Keratinocyte (primary cell): ENCODE data around the gene TMEM53.

ENCODE experiments used
- EZH2 ChIP-seq: IDR thresholded peaks from one replicate; pipeline ENCODE4 v1.6.1; 2012; ENCODE audit warnings: inconsistent platforms, mild to moderate bottlenecking, low read length, moderate library complexity
- TF ChIP-seq, protein P1 (sequence below), 3 experiments: IDR thresholded peaks in 1 of 3; conservative IDR thresholded peaks in 1 of 3; optimal IDR thresholded peaks in 1 of 3; 2 replicates in 2 of 3; 3 replicates in 1 of 3; pipeline versions ENCODE3 to v1.5.1; 2011; ENCODE audit warnings: low read length in 3 of 3, mild to moderate bottlenecking in 3 of 3, moderate library complexity in 2 of 3, control low read depth in 1 of 3, inconsistent platforms in 1 of 3; ENCODE audit not compliant: insufficient read depth in 2 of 3; ENCODE audit errors: extremely low read depth in 1 of 3

DNA sequence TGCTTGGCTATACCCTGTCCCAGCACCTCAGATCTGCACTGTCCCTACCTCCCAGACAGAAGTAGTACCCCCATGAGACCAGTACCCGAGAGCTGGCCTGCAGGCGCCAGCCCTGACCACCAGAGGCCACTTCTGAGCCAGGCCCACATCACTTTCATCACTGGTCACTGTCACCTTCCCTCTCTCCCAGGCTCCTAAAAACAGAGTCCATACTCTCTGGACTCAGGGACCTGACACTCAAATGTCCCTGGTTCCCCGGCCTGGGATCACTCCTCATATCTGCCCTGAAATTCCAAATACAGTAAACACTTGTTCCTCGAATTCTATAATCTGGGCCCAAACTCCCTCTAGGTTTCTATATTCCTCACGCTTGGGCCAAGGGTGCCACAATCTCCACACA is 18.7 kb downstream of the TMEM53 start:
- TF ChIP-seq, protein P1, sequence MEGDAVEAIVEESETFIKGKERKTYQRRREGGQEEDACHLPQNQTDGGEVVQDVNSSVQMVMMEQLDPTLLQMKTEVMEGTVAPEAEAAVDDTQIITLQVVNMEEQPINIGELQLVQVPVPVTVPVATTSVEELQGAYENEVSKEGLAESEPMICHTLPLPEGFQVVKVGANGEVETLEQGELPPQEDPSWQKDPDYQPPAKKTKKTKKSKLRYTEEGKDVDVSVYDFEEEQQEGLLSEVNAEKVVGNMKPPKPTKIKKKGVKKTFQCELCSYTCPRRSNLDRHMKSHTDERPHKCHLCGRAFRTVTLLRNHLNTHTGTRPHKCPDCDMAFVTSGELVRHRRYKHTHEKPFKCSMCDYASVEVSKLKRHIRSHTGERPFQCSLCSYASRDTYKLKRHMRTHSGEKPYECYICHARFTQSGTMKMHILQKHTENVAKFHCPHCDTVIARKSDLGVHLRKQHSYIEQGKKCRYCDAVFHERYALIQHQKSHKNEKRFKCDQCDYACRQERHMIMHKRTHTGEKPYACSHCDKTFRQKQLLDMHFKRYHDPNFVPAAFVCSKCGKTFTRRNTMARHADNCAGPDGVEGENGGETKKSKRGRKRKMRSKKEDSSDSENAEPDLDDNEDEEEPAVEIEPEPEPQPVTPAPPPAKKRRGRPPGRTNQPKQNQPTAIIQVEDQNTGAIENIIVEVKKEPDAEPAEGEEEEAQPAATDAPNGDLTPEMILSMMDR (optimal IDR thresholded peaks at IDR 0.05 in 1 of 3, IDR thresholded peaks at IDR 0.05 in 1 of 3, conservative IDR thresholded peaks at IDR 0.05 in 1 of 3; ENCODE audit: extremely low read depth in 1 of 3, insufficient read depth in 2 of 3, low read length in 3 of 3): peak; percentile 79 to 82 (median 80)
- TF ChIP-seq EZH2: no peak
